ENCODE measurements around the gene AAR2.

AAR2 gene

DNA sequence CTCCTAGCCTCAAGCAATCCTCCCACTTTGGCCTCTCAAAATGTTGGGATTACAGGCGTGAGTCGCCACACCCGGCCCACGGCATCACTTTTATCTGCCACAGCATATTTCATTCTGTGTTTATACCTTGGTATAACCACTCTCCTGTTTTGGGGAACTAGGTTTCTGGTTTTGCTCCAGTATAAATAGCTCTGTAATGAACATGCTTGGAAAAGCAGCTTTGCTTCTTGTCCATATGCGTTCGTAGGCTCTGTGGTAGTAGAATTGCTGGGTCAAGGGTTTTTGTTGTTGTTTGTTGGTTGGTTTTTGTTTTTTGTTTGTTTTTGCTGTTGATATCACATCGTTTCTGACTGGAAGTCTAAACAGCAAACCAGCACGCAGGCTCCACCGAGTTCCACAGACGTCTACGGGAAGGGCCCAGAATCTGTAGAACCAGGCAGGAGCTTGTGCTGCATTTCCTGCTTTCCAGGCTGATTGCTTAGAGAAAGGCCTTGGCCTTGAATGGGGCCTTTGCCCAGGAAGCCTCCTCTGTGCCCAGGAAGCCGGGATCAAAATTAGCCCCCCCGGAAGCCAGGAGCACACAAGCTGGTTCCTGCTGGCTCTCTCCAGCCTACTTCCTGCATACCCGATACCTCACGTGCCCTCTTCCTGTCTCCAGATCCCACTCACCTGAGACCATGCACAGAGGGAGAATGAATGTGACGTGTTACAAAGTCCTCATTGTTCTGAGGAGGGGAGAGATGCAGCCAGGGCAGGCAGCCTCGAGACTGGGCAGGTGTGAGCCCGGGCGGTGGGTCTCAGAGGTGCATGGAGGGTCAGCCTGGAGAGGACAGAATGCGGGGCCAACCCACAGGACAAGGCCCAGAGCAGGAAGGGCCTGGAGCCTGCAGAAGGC lies 34.7 kb downstream of the AAR2 start:
- no peak overlapping the region for H3K27ac ChIP-seq (ENCODE audit: low read length)
- H3K36me3 ChIP-seq (replicated peaks; ENCODE audit: low read depth, low read length), result no peaks in the 10 kb centered on the region
- TF ChIP-seq EZH2phosphoT487 (IDR thresholded peaks at IDR 0.05; ENCODE audit: low read depth), result no peak
- no peaks in the 10 kb centered on the region for H4K20me1 ChIP-seq (ENCODE audit: insufficient read depth, low read length)
- no peak overlapping the region for H2AFZ ChIP-seq (ENCODE audit: low read depth, low read length)
- no peak overlapping the region for H3K4me3 ChIP-seq (ENCODE audit: low read length)
- no peaks in the 10 kb centered on the region for H3K27me3 ChIP-seq (ENCODE audit: low read depth, low read length)
- H3K79me2 ChIP-seq (ENCODE audit: low read length), result no peaks in the 10 kb centered on the region
- H3K4me2 ChIP-seq (ENCODE audit: low read length), result no peak overlapping the region
- no peaks in the 10 kb centered on the region for H3K9me3 ChIP-seq (ENCODE audit: insufficient read depth, low read length)
- H3K4me1 ChIP-seq (ENCODE audit: low read length), result no peaks in the 10 kb centered on the region
- no peak overlapping the region for H3K9ac ChIP-seq (ENCODE audit: low read length)

- H3K27ac ChIP-seq (ENCODE audit: low read length), result no peak overlapping the region
- TF ChIP-seq EZH2phosphoT487 (IDR thresholded peaks at IDR 0.05; ENCODE audit: low read depth) (no peak), CTCF (IDR thresholded peaks at IDR 0.05; ENCODE audit: low read depth, low read length) (no peak)
Measured at GRCh38 chr20:36271639-36272546, 35.6 kb downstream of the AAR2 start.

DNA sequence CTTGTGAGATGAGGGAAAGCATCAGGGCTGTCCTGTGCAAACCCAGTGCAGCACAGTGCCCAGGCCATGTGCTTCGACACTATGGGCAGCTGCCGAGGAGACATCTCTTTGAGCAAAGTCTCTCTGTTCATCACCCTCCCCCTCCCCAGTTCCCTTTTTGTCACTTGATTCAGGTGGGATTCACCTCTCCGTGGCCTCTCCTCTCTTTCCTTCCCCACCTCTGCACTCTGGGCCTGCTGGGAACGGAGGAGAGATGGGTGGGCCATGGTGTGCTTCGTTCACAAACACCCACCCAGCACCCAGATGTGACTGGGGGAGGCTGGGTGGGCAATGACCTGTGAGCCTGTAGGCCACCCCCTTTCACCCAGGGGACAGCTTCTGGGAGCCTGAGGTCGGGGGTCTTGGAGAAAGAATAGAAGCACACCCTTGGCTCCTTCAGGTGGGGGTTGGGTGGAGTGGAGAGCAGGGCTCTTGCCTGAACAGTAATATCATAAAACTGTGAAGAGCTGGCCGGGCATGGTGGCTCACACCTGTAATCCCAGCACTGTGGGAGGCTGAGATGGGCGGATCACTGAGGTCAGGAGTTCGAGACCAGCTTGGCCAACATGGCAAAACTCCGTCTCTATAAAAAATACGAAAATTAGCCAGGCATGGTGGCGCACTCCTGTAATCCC lies 36.4 kb downstream of the AAR2 start:
- Histone ChIP-seq H3K9me3 (ENCODE audit: insufficient read depth, low read length) (no peaks in the 10 kb centered on the region), H2AFZ (ENCODE audit: low read depth, low read length) (no peak overlapping the region), H3K4me1 (ENCODE audit: low read length) (no peaks in the 10 kb centered on the region), H3K27me3 (ENCODE audit: low read depth, low read length) (no peaks in the 10 kb centered on the region), H4K20me1 (ENCODE audit: insufficient read depth, low read length) (no peaks in the 10 kb centered on the region), H3K9ac (ENCODE audit: low read length) (no peak overlapping the region), H3K27ac (ENCODE audit: low read length) (no peak overlapping the region), H3K4me3 (ENCODE audit: low read length) (no peak overlapping the region), H3K36me3 (replicated peaks; ENCODE audit: low read depth, low read length) (no peaks in the 10 kb centered on the region), H3K4me2 (ENCODE audit: low read length) (no peak overlapping the region), H3K79me2 (ENCODE audit: low read length) (no peaks in the 10 kb centered on the region)
- TF ChIP-seq EZH2phosphoT487 (IDR thresholded peaks at IDR 0.05; ENCODE audit: low read depth) (no peak), CTCF (IDR thresholded peaks at IDR 0.05; ENCODE audit: low read depth, low read length) (no peak)

More at GRCh38 chr20:36271639-36272546, 35.6 kb downstream of the AAR2 start:
- Histone ChIP-seq H3K4me1 (ENCODE audit: low read length) (no peaks in the 10 kb centered on the region), H3K4me2 (ENCODE audit: low read length) (no peak overlapping the region), H3K4me3 (ENCODE audit: low read length) (no peak overlapping the region), H4K20me1 (ENCODE audit: insufficient read depth, low read length) (no peaks in the 10 kb centered on the region), H3K79me2 (ENCODE audit: low read length) (no peaks in the 10 kb centered on the region), H3K9ac (ENCODE audit: low read length) (no peak overlapping the region), H3K27me3 (ENCODE audit: low read depth, low read length) (no peaks in the 10 kb centered on the region), H3K36me3 (replicated peaks; ENCODE audit: low read depth, low read length) (no peaks in the 10 kb centered on the region), H2AFZ (ENCODE audit: low read depth, low read length) (no peak overlapping the region), H3K9me3 (ENCODE audit: insufficient read depth, low read length) (no peaks in the 10 kb centered on the region)

- Histone ChIP-seq H3K4me2 (ENCODE audit: low read length) (no peak overlapping the region), H3K27me3 (ENCODE audit: low read depth, low read length) (peaks cover 5% of the 10 kb centered on the region; the same call in 1 of the 2 replicates), H3K9ac (ENCODE audit: low read length) (no peak overlapping the region), H3K9me3 (ENCODE audit: insufficient read depth, low read length) (no peaks in the 10 kb centered on the region), H4K20me1 (ENCODE audit: insufficient read depth, low read length) (no peaks in the 10 kb centered on the region), H3K79me2 (ENCODE audit: low read length) (no peaks in the 10 kb centered on the region), H3K4me1 (ENCODE audit: low read length) (no peaks in the 10 kb centered on the region), H3K27ac (ENCODE audit: low read length) (no peak overlapping the region), H2AFZ (ENCODE audit: low read depth, low read length) (no peak overlapping the region), H3K4me3 (ENCODE audit: low read length) (no peak overlapping the region), H3K36me3 (replicated peaks; ENCODE audit: low read depth, low read length) (no peaks in the 10 kb centered on the region)
- TF ChIP-seq CTCF (IDR thresholded peaks at IDR 0.05; ENCODE audit: low read depth, low read length) (peak; percentile 71), EZH2phosphoT487 (IDR thresholded peaks at IDR 0.05; ENCODE audit: low read depth) (no peak)
Measured at GRCh38 chr20:36273414-36274180, 37.3 kb downstream of the AAR2 start.
